ENCODE measurements around the gene SOAT2. TPM values are rescaled to one million over a fixed set of nuclear protein-coding genes. Genes with fewer than 3 reads are reported as not detected.

SOAT2 gene
- polyA plus RNA-seq, 2 of the 4 experiments (the other 2 are of a cell fraction) = 0.09 to 0.14 TPM

- ChIA-PET POLR2A (interaction anchor here (2.6 kb wide), 1 partner anchor 9 kb away, joined by 13 read pairs; the partner anchor contains the start of genes CSAD and ZNF740), CTCF (interaction anchor here (0.9 to 36.2 kb wide), 6 partner anchors 10 to 152 kb away, joined by 3 to 646 read pairs (median 6); partner anchors contain the start of gene ITGB7)
- 44% methylated on average over 10 of the region's 10 CpGs for WGBS (ENCODE audit: missing lambda C conversion rate)
- DNase-seq (ENCODE audit: low read depth in 1 of 2, low spot score in 1 of 2) (peak in 1 of 2 experiments; percentile 47), ATAC-seq (no peak), FAIRE-seq (no peak)
- no peaks in the 10 kb centered on the region for H3K9me3 ChIP-seq
- H3K27ac ChIP-seq = peak overlapping the region; percentile 79
- TF ChIP-seq MAX (IDR thresholded peaks at IDR 0.05) (0 out of 2 replicates have a peak, but pooled peaks have one; percentile 13), HDAC2 (IDR thresholded peaks at IDR 0.05) (no peak)
- H3K4me1 ChIP-seq = peaks cover 63% of the 10 kb centered on the region
- H3K4me3 ChIP-seq = no peak overlapping the region
- H3K4me2 ChIP-seq = peak overlapping the region; percentile 62
These were observed 68.5 kb downstream of the SOAT2 start for GRCh38 chr12:53171725-53172329.

- TF ChIP-seq HOXB5 (CRISPR knock-in tag; IDR thresholded peaks at IDR 0.05) (no peak), NPAS2 (CRISPR knock-in tag; IDR thresholded peaks at IDR 0.05; ENCODE audit: borderline replicate concordance) (no peak), TP53 (CRISPR knock-in tag; IDR thresholded peaks at IDR 0.05) (no peak), BHLHE40 (IDR thresholded peaks at IDR 0.05; ENCODE audit: low read depth, low read length) (no peak), NR3C1 (IDR thresholded peaks at IDR 0.05) (no peak), MAX (IDR thresholded peaks at IDR 0.05) (no peak), CEBPB (IDR thresholded peaks at IDR 0.05) (no peak), RNF2 (IDR thresholded peaks at IDR 0.05; ENCODE audit: borderline replicate concordance, low read depth) (no peak), ESRRA (IDR thresholded peaks at IDR 0.05; ENCODE audit: borderline replicate concordance, low read length) (no peak), HEYL (CRISPR knock-in tag; IDR thresholded peaks at IDR 0.05) (no peak), HDAC2 (IDR thresholded peaks at IDR 0.05) (no peak), POLR2AphosphoS2 (conservative IDR thresholded peaks at IDR 0.05; ENCODE audit: low read length) (no peak), EHMT2 (IDR thresholded peaks at IDR 0.05; ENCODE audit: low read depth) (no peak), FOXS1 (CRISPR knock-in tag; IDR thresholded peaks at IDR 0.05) (no peak), ZSCAN20 (CRISPR knock-in tag; IDR thresholded peaks at IDR 0.05) (no peak), FOSL2 (IDR thresholded peaks at IDR 0.05) (no peak), FOSL2 (CRISPR knock-in tag; IDR thresholded peaks at IDR 0.05) (no peak)
- Histone ChIP-seq H3K27ac (peak overlapping the region; percentile 79), H3K4me1 (peaks cover 60% of the 10 kb centered on the region), H3K4me3 (no peak overlapping the region), H3K9me3 (no peaks in the 10 kb centered on the region), H3K4me2 (peak overlapping the region; percentile 62)
- POLR2A ChIA-PET = interaction anchor here (2.6 kb wide), 1 partner anchor 8 kb away, joined by 13 read pairs; the partner anchor contains the start of genes CSAD and ZNF740
- 85% methylated on average over 11 of the region's 11 CpGs for WGBS (ENCODE audit: missing lambda C conversion rate)
- ATAC-seq (peak in 1 of 2 experiments; percentile 11; a peak in 3 of 6 replicates), FAIRE-seq (no peak), DNase-seq (ENCODE audit: low read depth in 1 of 2, low spot score in 1 of 2) (no peak)
- CTCF ChIA-PET = interaction anchor here (0.9 to 36.2 kb wide), 5 partner anchors 10 to 151 kb away, joined by 3 to 646 read pairs (median 8); partner anchors contain the start of genes AAAS and ITGB7
These were observed 69.1 kb downstream of the SOAT2 start for GRCh38 chr12:53172352-53172751.

- ATAC-seq (peak; percentile 11 to 35; a peak in 2 of 6 replicates), FAIRE-seq (no peak), DNase-seq (ENCODE audit: low read depth in 1 of 2, low spot score in 1 of 2) (no peak)
- Histone ChIP-seq H3K27ac (peak overlapping the region; percentile 79), H3K4me1 (peaks cover 62% of the 10 kb centered on the region), H3K4me2 (peak overlapping the region; percentile 53), H3K4me3 (no peak overlapping the region), H3K9me3 (no peaks in the 10 kb centered on the region)
- WGBS (ENCODE audit: missing lambda C conversion rate) = 66% methylated on average over 10 of the region's 10 CpGs
- CTCF ChIA-PET = interaction anchor here (0.6 to 36.2 kb wide), 9 partner anchors 11 to 150 kb away, joined by 3 to 646 read pairs (median 4); partner anchors contain the start of genes AAAS, ESPL1 and ITGB7
- POLR2A ChIA-PET = no interaction called here
- TF ChIP-seq ZNF302 (CRISPR knock-in tag; IDR thresholded peaks at IDR 0.05) = no peak
- no peak for TF ChIP-seq NR3C1 (IDR thresholded peaks at IDR 0.05)
- no peak for TF ChIP-seq JUN (IDR thresholded peaks at IDR 0.05)
- TF ChIP-seq TP53 (CRISPR knock-in tag; IDR thresholded peaks at IDR 0.05) = no peak
- no peak for TF ChIP-seq EP300 (IDR thresholded peaks at IDR 0.05)
- TF ChIP-seq RFX5 (IDR thresholded peaks at IDR 0.05) = no peak
- TF ChIP-seq HDAC2 (IDR thresholded peaks at IDR 0.05) = no peak
- no peak for TF ChIP-seq MAX (IDR thresholded peaks at IDR 0.05)
- no peak for TF ChIP-seq ZSCAN20 (CRISPR knock-in tag; IDR thresholded peaks at IDR 0.05)
- no peak for TF ChIP-seq KDM5A (IDR thresholded peaks at IDR 0.05)
- no peak for TF ChIP-seq EHMT2 (IDR thresholded peaks at IDR 0.05; ENCODE audit: low read depth)
- TF ChIP-seq JUNB (IDR thresholded peaks at IDR 0.05) = no peak
- TF ChIP-seq CBX2 (IDR thresholded peaks at IDR 0.05; ENCODE audit: borderline replicate concordance, low read depth) = no peak
- TF ChIP-seq NFE2L2 (conservative IDR thresholded peaks at IDR 0.05; ENCODE audit: low read length) = no peak
These were observed 69.9 kb downstream of the SOAT2 start for GRCh38 chr12:53173085-53173715.
